MCF 10A (cell line): ENCODE results near the gene TMEM94. TPM values are rescaled to one million over a fixed set of nuclear protein-coding genes. Genes with fewer than 3 reads are reported as not detected.

Source experiments
- BruUV-seq: library from RNA; stranded (reverse); fragments of 400-500 nt; replicated peaks from 2 replicates; lab custom pipeline; 2021; lab: Mats Ljungman, UMichigan
- CTCF ChIA-PET: fragments of 300-600 bp; sonication (Branson Sonifier 250); formaldehyde crosslinking; extraction: SDS; loops from one replicate; lab custom pipeline; 2021; ENCODE audit warnings: antibody characterized with exemption, inconsistent platforms; lab: Yijun Ruan, JAX
- POLR2A ChIA-PET: fragments of 300-600, 350-650 bp; sonication (Branson Sonifier 250); formaldehyde crosslinking; extraction: SDS; loops from one replicate; lab custom pipeline; 2020; ENCODE audit warnings: antibody characterized with exemption, inconsistent platforms; lab: Yijun Ruan, JAX
- DNase-seq: peaks from one replicate; pipeline ENCODE4 v3.0.0-alpha.2; 2018; ENCODE audit not compliant: unreplicated experiment
- H3K27ac Mint-ChIP-seq: one replicate; pipeline ENCODE4 v1.8.0; 2022; ENCODE audit warnings: mild to moderate bottlenecking, low read depth, mixed read lengths; ENCODE audit not compliant: unreplicated experiment
- H3K27me3 Mint-ChIP-seq: one replicate; pipeline ENCODE4 v1.8.0; 2022; ENCODE audit warnings: mixed read lengths; ENCODE audit not compliant: insufficient read depth, unreplicated experiment
- H3K36me3 Mint-ChIP-seq: one replicate; pipeline ENCODE4 v1.8.0; 2022; ENCODE audit warnings: mild to moderate bottlenecking, moderate library complexity, mixed read lengths; ENCODE audit not compliant: insufficient read depth, unreplicated experiment
- H3K4me1 Mint-ChIP-seq: one replicate; pipeline ENCODE4 v1.8.0; 2022; ENCODE audit warnings: mixed read lengths; ENCODE audit not compliant: insufficient read depth, unreplicated experiment
- H3K4me3 Mint-ChIP-seq: one replicate; pipeline ENCODE4 v1.8.0; 2022; ENCODE audit warnings: mild to moderate bottlenecking, moderate library complexity, mixed read lengths; ENCODE audit not compliant: unreplicated experiment
- H3K9me3 Mint-ChIP-seq: one replicate; pipeline ENCODE4 v1.8.0; 2022; ENCODE audit warnings: mixed read lengths; ENCODE audit not compliant: unreplicated experiment
- CTCF ChIP-seq: fragments of 200-600 bp; IDR thresholded peaks from one replicate; pipeline ENCODE4 v1.8.0; 2022; ENCODE audit warnings: antibody characterized with exemption, mild to moderate bottlenecking; ENCODE audit not compliant: unreplicated experiment
- intact Hi-C: fragments of 100-400 bp; cut with micrococcal nuclease; formaldehyde crosslinking; loops from 2 replicates; pipeline ENCODE4 v1.14.1; 2022
- total RNA-seq: library from RNA; stranded (reverse); gene quantifications from 2 replicates; pipeline ENCODE4 v1.2.3, GENCODE V29; 2022

TMEM94 gene
- total RNA-seq, 1 experiment from 2014 or later: 42.8 TPM

- CTCF ChIA-PET: no interaction called here
- Mint-ChIP-seq H3K9me3 (no peaks in the 10 kb centered on the region), H3K4me3 (no peak overlapping the region), H3K36me3 (peaks cover 16% of the 10 kb centered on the region), H3K27ac (no peak overlapping the region), H3K4me1 (no peaks in the 10 kb centered on the region), H3K27me3 (no peaks in the 10 kb centered on the region)
- intact Hi-C loops: no loop called here
- no TSS peak for BruUV-seq
- DNase-seq: no peak
- POLR2A ChIA-PET: no interaction called here
- TF ChIP-seq CTCF: no peak
These were observed 34.7 kb downstream of the TMEM94 start for GRCh38 chr17:75490953-75491649.

- Mint-ChIP-seq H3K9me3 (no peaks in the 10 kb centered on the region), H3K4me3 (no peak overlapping the region), H3K36me3 (peaks cover 21% of the 10 kb centered on the region), H3K27me3 (no peaks in the 10 kb centered on the region), H3K27ac (no peak overlapping the region), H3K4me1 (no peaks in the 10 kb centered on the region)
- DNase-seq: no peak
- no peak for TF ChIP-seq CTCF
- ChIA-PET POLR2A (no interaction called here), CTCF (interaction anchor here (0.6 kb wide), 1 partner anchor 86 kb away, joined by 3 read pairs; no protein-coding TSS in a partner anchor)
- intact Hi-C loops: no loop called here
- no TSS peak for BruUV-seq
These were observed 35.2 kb downstream of the TMEM94 start for GRCh38 chr17:75491680-75492079.

GRCh38 chr17:75492555-75493168 lies 36.2 kb downstream of the TMEM94 start:
- BruUV-seq: no TSS peak
- H3K9me3 Mint-ChIP-seq: no peaks in the 10 kb centered on the region
- no peak for DNase-seq
- H3K4me1 Mint-ChIP-seq: no peaks in the 10 kb centered on the region
- H3K27me3 Mint-ChIP-seq: no peaks in the 10 kb centered on the region
- H3K4me3 Mint-ChIP-seq: no peak overlapping the region
- peaks cover 24% of the 10 kb centered on the region for H3K36me3 Mint-ChIP-seq
- POLR2A ChIA-PET: interaction anchor here (0.7 kb wide), 1 partner anchor 79 kb away, joined by 6 read pairs; no protein-coding TSS in a partner anchor
- CTCF ChIA-PET: interaction anchor here (0.6 kb wide), 1 partner anchor 195 kb away, joined by 3 read pairs; no protein-coding TSS in a partner anchor
- intact Hi-C loops: no loop called here
- no peak overlapping the region for H3K27ac Mint-ChIP-seq
- no peak for TF ChIP-seq CTCF

GRCh38 chr17:75493476-75494129 lies 37.2 kb downstream of the TMEM94 start:
- H3K4me1 Mint-ChIP-seq: no peaks in the 10 kb centered on the region
- no peak overlapping the region for H3K4me3 Mint-ChIP-seq
- H3K27ac Mint-ChIP-seq: no peak overlapping the region
- H3K27me3 Mint-ChIP-seq: no peaks in the 10 kb centered on the region
- no peak for TF ChIP-seq CTCF
- CTCF ChIA-PET: interaction anchor here (0.6 kb wide), 1 partner anchor 10 kb away, joined by 3 read pairs; no protein-coding TSS in a partner anchor
- POLR2A ChIA-PET: no interaction called here
- intact Hi-C loops: no loop called here
- H3K9me3 Mint-ChIP-seq: no peaks in the 10 kb centered on the region
- no peak for DNase-seq
- H3K36me3 Mint-ChIP-seq: peaks cover 33% of the 10 kb centered on the region
- BruUV-seq: no TSS peak
